ENCODE results near the gene MN1.

GRCh38 chr22:27705408-27706080 lies 96.0 kb downstream of the MN1 start:
- TF ChIP-seq CTCF (IDR thresholded peaks at IDR 0.05): no peak
- TF ChIP-seq EZH2 (IDR thresholded peaks at IDR 0.05; ENCODE audit: borderline replicate concordance, insufficient read depth, low read depth, low read length, poor library complexity, severe bottlenecking): no peak
